LNCaP clone FGC (cell line): ENCODE results near the gene DEK.

Experiments used
- DNase-seq: peaks from one replicate; pipeline ENCODE4 v3.0.0-alpha.2; 2011; ENCODE audit warnings: low read depth
- H3K4me3 ChIP-seq: 2 replicates; pipeline ENCODE4 v1.5.1; 2011; ENCODE audit warnings: mild to moderate bottlenecking, low read depth, low read length, control low read depth
- CTCF ChIP-seq: IDR thresholded peaks from 2 replicates; pipeline ENCODE4 v1.5.1; 2012; ENCODE audit warnings: mild to moderate bottlenecking; ENCODE audit not compliant: control insufficient read depth, insufficient read depth; ENCODE audit errors: extremely low read depth

The DEK gene

GRCh38 chr6:18268066-18268465 is 3.7 kb upstream of the DEK start:
- H3K4me3 ChIP-seq: no peak overlapping the region
- no peak for TF ChIP-seq CTCF

GRCh38 chr6:18266523-18266912 is 2.2 kb upstream of the DEK start:
- TF ChIP-seq CTCF: no peak
- no peak overlapping the region for H3K4me3 ChIP-seq
- no peak for DNase-seq

More at GRCh38 chr6:18268066-18268465, 3.7 kb upstream of the DEK start:
- no peak for DNase-seq

- TF ChIP-seq CTCF: no peak
- no peak for DNase-seq
- H3K4me3 ChIP-seq: no peak overlapping the region
Observed at GRCh38 chr6:18265787-18266522, 1.6 kb upstream of the DEK start.

- no peak for TF ChIP-seq CTCF
- peak overlapping the region; percentile 95 for H3K4me3 ChIP-seq
- DNase-seq: no peak
Observed at GRCh38 chr6:18264923-18265377, 620 bp upstream of the DEK start.

- H3K4me3 ChIP-seq: peak overlapping the region; percentile 95
- no peak for TF ChIP-seq CTCF
- no peak for DNase-seq
Observed at GRCh38 chr6:18263418-18264218, 712 bp downstream of the DEK start.

- TF ChIP-seq CTCF: no peak
- DNase-seq: no peak
- peak overlapping the region; percentile 95 for H3K4me3 ChIP-seq
Observed at GRCh38 chr6:18262702-18263417, 1.5 kb downstream of the DEK start.
